ENCODE measurements around the gene TNFRSF17.

DNA sequence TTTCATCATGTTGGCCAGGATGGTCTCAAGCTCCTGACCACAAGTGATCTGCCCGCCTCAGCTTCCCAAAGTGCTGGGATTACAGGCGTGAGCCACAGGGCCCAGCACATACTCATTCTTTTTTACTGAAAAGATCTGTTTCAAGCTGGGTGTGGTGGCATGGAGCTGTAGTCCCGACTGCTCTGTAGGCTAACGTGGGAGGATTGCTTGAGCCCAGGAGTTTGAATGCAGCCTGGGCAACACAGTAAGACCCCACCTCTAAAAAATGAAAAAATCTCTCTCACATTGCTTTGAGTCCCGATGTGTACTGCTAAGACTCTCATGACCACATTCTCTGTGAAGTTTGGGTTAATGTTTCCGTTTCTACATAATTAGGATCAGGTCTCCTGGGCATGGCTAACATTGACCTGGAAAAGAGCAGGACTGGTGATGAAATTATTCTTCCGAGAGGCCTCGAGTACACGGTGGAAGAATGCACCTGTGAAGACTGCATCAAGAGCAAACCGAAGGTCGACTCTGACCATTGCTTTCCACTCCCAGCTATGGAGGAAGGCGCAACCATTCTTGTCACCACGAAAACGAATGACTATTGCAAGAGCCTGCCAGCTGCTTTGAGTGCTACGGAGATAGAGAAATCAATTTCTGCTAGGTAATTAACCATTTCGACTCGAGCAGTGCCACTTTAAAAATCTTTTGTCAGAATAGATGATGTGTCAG lies 2.3 kb downstream of the TNFRSF17 start:
- TF ChIP-seq, protein P1, sequence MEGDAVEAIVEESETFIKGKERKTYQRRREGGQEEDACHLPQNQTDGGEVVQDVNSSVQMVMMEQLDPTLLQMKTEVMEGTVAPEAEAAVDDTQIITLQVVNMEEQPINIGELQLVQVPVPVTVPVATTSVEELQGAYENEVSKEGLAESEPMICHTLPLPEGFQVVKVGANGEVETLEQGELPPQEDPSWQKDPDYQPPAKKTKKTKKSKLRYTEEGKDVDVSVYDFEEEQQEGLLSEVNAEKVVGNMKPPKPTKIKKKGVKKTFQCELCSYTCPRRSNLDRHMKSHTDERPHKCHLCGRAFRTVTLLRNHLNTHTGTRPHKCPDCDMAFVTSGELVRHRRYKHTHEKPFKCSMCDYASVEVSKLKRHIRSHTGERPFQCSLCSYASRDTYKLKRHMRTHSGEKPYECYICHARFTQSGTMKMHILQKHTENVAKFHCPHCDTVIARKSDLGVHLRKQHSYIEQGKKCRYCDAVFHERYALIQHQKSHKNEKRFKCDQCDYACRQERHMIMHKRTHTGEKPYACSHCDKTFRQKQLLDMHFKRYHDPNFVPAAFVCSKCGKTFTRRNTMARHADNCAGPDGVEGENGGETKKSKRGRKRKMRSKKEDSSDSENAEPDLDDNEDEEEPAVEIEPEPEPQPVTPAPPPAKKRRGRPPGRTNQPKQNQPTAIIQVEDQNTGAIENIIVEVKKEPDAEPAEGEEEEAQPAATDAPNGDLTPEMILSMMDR (conservative IDR thresholded peaks at IDR 0.05; ENCODE audit: low read length) = no peak
- no peak for TF ChIP-seq EZH2phosphoT487 (IDR thresholded peaks at IDR 0.05; ENCODE audit: borderline replicate concordance)
